Smooth muscle cell (in vitro differentiated cells): Measurements from ENCODE around the gene CD2AP. TPM values are rescaled to one million over a fixed set of nuclear protein-coding genes. Genes with fewer than 3 reads are reported as not detected.

Experiments used
- DNase-seq: peaks from one replicate; lab custom pipeline; 2025; ENCODE audit not compliant: unreplicated experiment; lab: John Stamatoyannopoulos, UW
- H2AFZ ChIP-seq: fragments of 200-600 bp; sonication (generic); 2 replicates; pipeline ENCODE4 v1.6.0; 2016; ENCODE audit warnings: antibody characterized with exemption, low read depth, mild to moderate bottlenecking
- H3F3A ChIP-seq: fragments of 200-600 bp; sonication (generic); 2 replicates; pipeline ENCODE4 v1.6.0; 2017; ENCODE audit warnings: antibody characterized with exemption, low read depth
- H3K27ac ChIP-seq: fragments of 200-600 bp; sonication (generic); 2 replicates; pipeline ENCODE4 v1.5.1; 2016; ENCODE audit warnings: low read depth, mild to moderate bottlenecking
- H3K27me3 ChIP-seq: fragments of 200-600 bp; sonication (generic); 2 replicates; pipeline ENCODE4 v1.6.1; 2016; ENCODE audit warnings: low read depth, mild to moderate bottlenecking
- H3K36me3 ChIP-seq: fragments of 200-600 bp; sonication (generic); 2 replicates; pipeline ENCODE4 v1.5.1; 2016; ENCODE audit warnings: low read depth
- H3K4me1 ChIP-seq: fragments of 200-600 bp; sonication (generic); 2 replicates; pipeline ENCODE4 v1.5.1; 2016; ENCODE audit warnings: low read depth
- H3K4me2 ChIP-seq: fragments of 200-600 bp; sonication (generic); 2 replicates; pipeline ENCODE4 v1.6.0; 2016; ENCODE audit warnings: mild to moderate bottlenecking
- H3K4me3 ChIP-seq: fragments of 200-600 bp; sonication (generic); 2 replicates; pipeline ENCODE4 v1.5.1; 2016; ENCODE audit warnings: mild to moderate bottlenecking
- H3K79me2 ChIP-seq: fragments of 200-600 bp; sonication (generic); 2 replicates; pipeline ENCODE4 v1.6.0; 2016; ENCODE audit warnings: low read depth, mild to moderate bottlenecking
- H3K9ac ChIP-seq: fragments of 200-600 bp; sonication (generic); 2 replicates; pipeline ENCODE4 v1.6.0; 2016; ENCODE audit warnings: low read depth
- H3K9me3 ChIP-seq: fragments of 200-600 bp; sonication (generic); replicated peaks from 2 replicates; pipeline ENCODE4 v1.5.1; 2016; ENCODE audit warnings: low read depth
- H4K20me1 ChIP-seq: fragments of 200-600 bp; sonication (generic); 2 replicates; pipeline ENCODE4 v1.6.0; 2016; ENCODE audit warnings: low read depth
- CTCF ChIP-seq: fragments of 200-600 bp; sonication (generic); IDR thresholded peaks from 2 replicates; pipeline ENCODE4 v1.5.1; 2017; ENCODE audit warnings: borderline replicate concordance, mild to moderate bottlenecking, antibody characterized with exemption; ENCODE audit not compliant: insufficient read depth, poor library complexity, severe bottlenecking
- whole genome bisulfite sequencing: methylation state at CpG from one replicate; pipeline ENCODE4 v1.1.7; 2016; ENCODE audit warnings: low lambda C conversion rate; 5-methylcytosine and 5-hydroxymethylcytosine counted together
- polyA plus RNA-seq: library from polyadenylated mRNA; unstranded; fragments of >200 nt; fragmentation: Nextera tagmentation; extraction: Ambion mirVana; gene quantifications from 2 replicates; pipeline ENCODE4 v1.2.1, GENCODE V29; 2016
- total RNA-seq: library from RNA; depleted of rRNA; stranded (reverse); fragments of >200 nt; gene quantifications from 2 replicates; pipeline ENCODE4 v1.2.3, GENCODE V29; 2014

Gene CD2AP
- total and polyA plus RNA-seq, 2 experiments from 2014 or later: 7.4 to 33.4 TPM

DNA sequence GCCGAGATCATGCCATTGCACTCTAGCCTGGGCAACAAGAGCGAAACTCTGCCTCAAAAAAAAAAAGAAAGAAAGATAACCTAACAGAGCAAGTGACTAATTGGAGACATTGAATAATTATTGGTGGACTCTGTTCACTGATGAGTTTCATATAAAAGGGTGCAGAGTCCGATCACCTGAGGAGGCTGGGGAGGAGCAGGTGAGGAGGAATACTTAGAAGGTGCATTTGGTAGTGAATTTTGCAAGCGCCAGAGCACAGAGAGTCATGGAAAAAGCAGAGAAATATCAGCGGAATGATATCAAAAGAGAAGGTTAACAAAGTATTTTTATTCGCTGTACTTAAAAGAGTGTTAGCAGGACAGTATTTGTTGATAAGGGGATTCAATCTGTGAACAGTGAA lies 44.4 kb downstream of the CD2AP start:
- 87% methylated on average over 6 of the region's 6 CpGs for WGBS

GRCh38 chr6:47524136-47524845 lies 46.7 kb downstream of the CD2AP start:
- Histone ChIP-seq H4K20me1 (peaks cover 98% of the 10 kb centered on the region), H3K27me3 (no peaks in the 10 kb centered on the region), H3K36me3 (no peaks in the 10 kb centered on the region), H3K4me1 (no peaks in the 10 kb centered on the region), H3K79me2 (peaks cover 86% of the 10 kb centered on the region), H3K9ac (no peak overlapping the region), H2AFZ (no peak overlapping the region), H3K4me2 (no peak overlapping the region), H3F3A (no peaks in the 10 kb centered on the region), H3K4me3 (no peak overlapping the region), H3K27ac (peak overlapping the region; percentile 13), H3K9me3 (no peaks in the 10 kb centered on the region)
- no peak for DNase-seq
- WGBS: 75% methylated on average over 3 of the region's 3 CpGs
- TF ChIP-seq CTCF: no peak

More for the DNA sequence above, 44.4 kb downstream of the CD2AP start:
- H3K79me2 ChIP-seq: peaks cover 94% of the 10 kb centered on the region
- no peak overlapping the region for H2AFZ ChIP-seq
- H3K4me1 ChIP-seq: no peaks in the 10 kb centered on the region
- DNase-seq: no peak
- peaks cover 98% of the 10 kb centered on the region for H4K20me1 ChIP-seq
- no peak overlapping the region for H3K4me2 ChIP-seq
- no peaks in the 10 kb centered on the region for H3K9me3 ChIP-seq
- H3K9ac ChIP-seq: no peak overlapping the region
- H3K4me3 ChIP-seq: no peak overlapping the region
- no peaks in the 10 kb centered on the region for H3F3A ChIP-seq
- H3K27ac ChIP-seq: no peak overlapping the region
- no peak for TF ChIP-seq CTCF
- no peaks in the 10 kb centered on the region for H3K36me3 ChIP-seq
- H3K27me3 ChIP-seq: no peaks in the 10 kb centered on the region

DNA sequence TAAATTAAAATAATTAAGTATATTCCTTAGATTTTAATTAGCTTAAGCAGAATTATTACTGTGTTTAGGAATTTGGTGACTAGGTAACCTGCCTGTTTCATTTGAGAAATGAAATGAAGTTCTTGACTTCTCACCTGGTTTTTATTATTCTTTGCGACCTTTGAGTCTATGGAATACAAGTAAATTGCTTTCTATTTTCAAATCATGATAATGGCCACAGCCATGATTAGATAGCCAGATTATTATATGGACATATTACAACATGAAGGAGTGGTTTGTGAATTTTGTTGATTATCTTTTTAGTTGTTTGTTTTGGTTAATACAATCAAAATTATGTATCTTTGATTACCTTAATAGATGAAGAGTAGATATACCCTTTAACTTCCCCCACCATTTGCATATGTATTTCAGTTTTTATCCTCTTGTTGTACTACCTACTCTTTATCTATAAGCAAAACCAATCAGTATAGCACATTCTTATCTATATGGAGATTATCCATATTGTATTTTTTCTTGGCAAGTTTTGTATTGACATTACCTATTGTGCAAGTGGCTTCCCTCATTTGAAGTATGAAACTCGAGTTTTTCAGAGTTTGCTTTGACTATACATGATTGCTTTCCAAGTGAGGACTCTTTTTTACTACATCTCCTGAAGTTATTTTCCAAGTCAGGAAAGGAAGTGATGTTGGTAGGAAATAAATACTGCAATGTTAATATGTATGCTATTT lies 47.9 kb downstream of the CD2AP start:
- no peak for TF ChIP-seq CTCF
- Histone ChIP-seq H3K9me3 (no peaks in the 10 kb centered on the region), H3K4me2 (no peak overlapping the region), H3K36me3 (no peaks in the 10 kb centered on the region), H3K27ac (no peak overlapping the region), H3K79me2 (peaks cover 86% of the 10 kb centered on the region), H2AFZ (no peak overlapping the region), H3K4me3 (no peak overlapping the region), H3K9ac (no peak overlapping the region), H4K20me1 (peaks cover 98% of the 10 kb centered on the region), H3K27me3 (no peaks in the 10 kb centered on the region), H3F3A (no peaks in the 10 kb centered on the region), H3K4me1 (no peaks in the 10 kb centered on the region)
- DNase-seq: no peak
- WGBS: 93% methylated on average over 2 of the region's 2 CpGs
